Measurements from ENCODE around the gene ZNRF2.
"Not testable (repeated sequence)": the region's sequence is repeated elsewhere in the genome, so short reads cannot be mapped to it uniquely, and the experiment has no call there.

ZNRF2 gene

GRCh38 chr7:30290317-30290716, 5.9 kb downstream of the ZNRF2 start:
- DNase-seq (ENCODE audit: low spot score) = not testable (repeated sequence)

GRCh38 chr7:30292416-30293038, 8.1 kb downstream of the ZNRF2 start:
- not testable (repeated sequence) for DNase-seq (ENCODE audit: low spot score)

- DNase-seq (ENCODE audit: low spot score) = not testable (repeated sequence)
Measured at GRCh38 chr7:30296304-30296703, 11.9 kb downstream of the ZNRF2 start.

- DNase-seq (ENCODE audit: low spot score) = not testable (repeated sequence)
Measured at GRCh38 chr7:30297499-30297898, 13.1 kb downstream of the ZNRF2 start.

GRCh38 chr7:30298409-30298808, 14.0 kb downstream of the ZNRF2 start:
- not testable (repeated sequence) for DNase-seq (ENCODE audit: low spot score)

GRCh38 chr7:30301751-30302150, 17.4 kb downstream of the ZNRF2 start:
- no peak for DNase-seq (ENCODE audit: low spot score)

- no peak for DNase-seq (ENCODE audit: low spot score)
Measured at GRCh38 chr7:30302656-30303311, 18.4 kb downstream of the ZNRF2 start.

GRCh38 chr7:30303312-30304039, 19.1 kb downstream of the ZNRF2 start:
- no peak for DNase-seq (ENCODE audit: low spot score)

GRCh38 chr7:30304177-30304884, 19.9 kb downstream of the ZNRF2 start:
- DNase-seq (ENCODE audit: low spot score) = no peak

- DNase-seq (ENCODE audit: low spot score) = no peak
Measured at GRCh38 chr7:30306976-30307375, 22.6 kb downstream of the ZNRF2 start.

- DNase-seq (ENCODE audit: low spot score) = no peak
Measured at GRCh38 chr7:30308389-30308788, 24.0 kb downstream of the ZNRF2 start.

- DNase-seq (ENCODE audit: low spot score) = no peak
Measured at GRCh38 chr7:30309302-30309701, 24.9 kb downstream of the ZNRF2 start.

GRCh38 chr7:30309842-30310435, 25.5 kb downstream of the ZNRF2 start:
- no peak for DNase-seq (ENCODE audit: low spot score)

GRCh38 chr7:30310674-30311362, 26.4 kb downstream of the ZNRF2 start:
- DNase-seq (ENCODE audit: low spot score) = no peak

- DNase-seq (ENCODE audit: low spot score) = no peak
Measured at GRCh38 chr7:30312178-30312577, 27.8 kb downstream of the ZNRF2 start.

- DNase-seq (ENCODE audit: low spot score) = no peak
Measured at GRCh38 chr7:30313348-30313747, 29.0 kb downstream of the ZNRF2 start.

GRCh38 chr7:30313793-30314192, 29.4 kb downstream of the ZNRF2 start:
- DNase-seq (ENCODE audit: low spot score) = no peak

- DNase-seq (ENCODE audit: low spot score) = no peak
Measured at GRCh38 chr7:30315589-30315988, 31.2 kb downstream of the ZNRF2 start.

GRCh38 chr7:30320392-30320791, 36.0 kb downstream of the ZNRF2 start:
- DNase-seq (ENCODE audit: low spot score) = no peak

GRCh38 chr7:30321089-30321881, 36.9 kb downstream of the ZNRF2 start:
- DNase-seq (ENCODE audit: low spot score) = no peak

GRCh38 chr7:30321882-30322192, 37.4 kb downstream of the ZNRF2 start:
- no peak for DNase-seq (ENCODE audit: low spot score)
